Erythroblast (primary cell): ENCODE measurements around the gene DNAH10.

Experiments
- GATA1 ChIP-seq: IDR thresholded peaks from 2 replicates; pipeline ENCODE4 v1.6.1; 2011; ENCODE audit warnings: low read depth, mild to moderate bottlenecking, control low read depth, low read length, moderate library complexity
- POLR2A ChIP-seq: IDR thresholded peaks from 2 replicates; pipeline ENCODE4 v1.6.1; 2011; ENCODE audit warnings: mild to moderate bottlenecking, low read length

DNA sequence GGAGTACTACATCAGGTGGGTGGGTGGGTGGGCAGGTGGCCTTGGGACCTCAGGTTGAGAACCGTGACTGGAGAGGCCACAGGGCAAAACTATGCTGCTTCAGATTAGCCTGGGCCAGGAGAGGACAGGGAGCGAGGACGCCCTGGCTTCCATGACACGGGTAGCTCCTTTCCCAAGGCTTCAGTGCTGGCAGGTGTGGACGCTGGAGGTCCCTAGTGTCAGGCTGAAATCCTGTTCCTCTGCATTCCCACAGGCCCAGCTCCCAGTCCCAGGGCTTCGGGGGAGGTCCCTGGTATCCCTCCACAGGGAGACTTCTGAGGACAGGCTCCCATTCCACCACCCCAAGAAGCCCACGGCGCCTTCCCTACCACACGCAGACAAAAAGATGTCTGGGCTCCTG lies 178.9 kb downstream of the DNAH10 start:
- no peak for TF ChIP-seq POLR2A
- no peak for TF ChIP-seq GATA1
